HepG2 (cell line): ENCODE results near the gene FAM174C. TPM values are rescaled to one million over a fixed set of nuclear protein-coding genes. Genes with fewer than 3 reads are reported as not detected.

Source experiments
- ATAC-seq: fragments of 200-7000 bp; cut with Tn5 transposase; 3 replicates; pipeline ENCODE4 v1.9.1; 2020; ENCODE audit warnings: mild to moderate bottlenecking, moderate library complexity
- BruUV-seq: library from RNA; stranded (reverse); fragments of 400-500 nt; replicated peaks from 2 replicates; lab custom pipeline; 2021; lab: Mats Ljungman, UMichigan
- CTCF ChIA-PET: fragments of 300-600 bp; formaldehyde crosslinking; extraction: SDS; loops from one replicate; lab custom pipeline; 2021; ENCODE audit warnings: low total read pairs, inconsistent platforms, low intra/inter-chr PET ratio; lab: Yijun Ruan, JAX
- POLR2A ChIA-PET: fragments of 350-600 bp; sonication (Branson Sonifier 250); formaldehyde crosslinking; loops from one replicate; lab custom pipeline; 2020; ENCODE audit warnings: antibody characterized with exemption, inconsistent platforms; lab: Yijun Ruan, JAX
- DNase-seq: peaks from one replicate; pipeline ENCODE4 v3.0.0-alpha.2; 2015; ENCODE audit warnings: low spot score
- FAIRE-seq: peaks from 3 replicates; lab custom pipeline; 2011; peaks lifted over from hg19 to GRCh38; lab: Jason Lieb, UNC
- H2AFZ ChIP-seq: one replicate; pipeline ENCODE4 v1.6.1; 2011; ENCODE audit warnings: low read length, inconsistent platforms
- H3K27ac ChIP-seq: fragments of 300-600 bp; 3 replicates; pipeline ENCODE4 v1.8.0; 2011; ENCODE audit warnings: mixed run types, mild to moderate bottlenecking, mixed read lengths, low read length, inconsistent platforms; ENCODE audit not compliant: insufficient read depth; ENCODE audit errors: extremely low read length
- H3K27me3 ChIP-seq, 2 experiments: fragments of 200-600 bp in 1 of 2; 2 replicates in 1 of 2; 3 replicates in 1 of 2; pipeline versions ENCODE4 v1.6.0 to v1.8.0; 2011; ENCODE audit warnings: low read length in 2 of 2, mild to moderate bottlenecking in 2 of 2, moderate library complexity in 2 of 2, inconsistent platforms in 1 of 2; ENCODE audit not compliant: insufficient read depth in 2 of 2, control insufficient read depth in 1 of 2
- H3K36me3 ChIP-seq, 2 experiments: fragments of 200-600 bp in 1 of 2; replicated peaks in 1 of 2; 2 replicates in 1 of 2; 3 replicates in 1 of 2; pipeline versions ENCODE4 v1.5.1 to v1.8.0; 2011; ENCODE audit warnings: low read length in 2 of 2, inconsistent platforms in 1 of 2; ENCODE audit not compliant: insufficient read depth in 2 of 2, control insufficient read depth in 1 of 2
- H3K4me1 ChIP-seq: 2 replicates; pipeline ENCODE4 v1.5.1; 2012; ENCODE audit warnings: low read length, inconsistent platforms; ENCODE audit not compliant: insufficient read depth
- H3K4me2 ChIP-seq: 2 replicates; pipeline ENCODE4 v1.6.0; 2011; ENCODE audit warnings: low read depth, low read length, inconsistent platforms
- H3K4me3 ChIP-seq, 3 experiments: fragments of 200-600 bp in 1 of 3; sonication (generic), shearing (Covaris generic) in 1 of 3; replicated peaks in 1 of 3; 2 replicates each; pipeline ENCODE4 v1.5.1; 2011 to 2016; ENCODE audit warnings: low read length in 3 of 3, inconsistent platforms in 2 of 3, low read depth in 2 of 3, mild to moderate bottlenecking in 2 of 3, control low read depth in 1 of 3, mixed read lengths in 1 of 3; ENCODE audit not compliant: insufficient read depth in 1 of 3
- H3K79me2 ChIP-seq: one replicate; pipeline ENCODE4 v1.6.1; 2011; ENCODE audit warnings: low read length, inconsistent platforms; ENCODE audit not compliant: insufficient read depth
- H3K9ac ChIP-seq: 2 replicates; pipeline ENCODE4 v1.6.0; 2011; ENCODE audit warnings: mild to moderate bottlenecking, low read depth, low read length, inconsistent platforms; ENCODE audit not compliant: insufficient read depth
- H3K9me3 ChIP-seq: 2 replicates; pipeline ENCODE4 v1.5.1; 2012; ENCODE audit warnings: mild to moderate bottlenecking, low read length
- H4K20me1 ChIP-seq: 2 replicates; pipeline ENCODE4 v1.6.0; 2011; ENCODE audit warnings: inconsistent platforms, mild to moderate bottlenecking, low read length, moderate library complexity; ENCODE audit not compliant: insufficient read depth
- ATRX ChIP-seq: sonication (generic); formaldehyde crosslinking; IDR thresholded peaks from 2 replicates; pipeline ENCODE4 v1.4.0; 2020; ENCODE audit warnings: missing genetic modification reagents, borderline replicate concordance
- CCAR2 ChIP-seq: fragments of 200-400 bp; formaldehyde crosslinking; optimal IDR thresholded peaks from 2 replicates; pipeline ENCODE3; 2018; ENCODE audit warnings: low read depth, mild to moderate bottlenecking, low read length, moderate library complexity
- CCDC6 ChIP-seq: sonication (generic); formaldehyde crosslinking; IDR thresholded peaks from 2 replicates; pipeline ENCODE4 v1.8.1; 2022; ENCODE audit warnings: mild to moderate bottlenecking, missing genetic modification reagents, moderate library complexity
- HIVEP1 ChIP-seq: sonication (generic); formaldehyde crosslinking; IDR thresholded peaks from 2 replicates; pipeline ENCODE4 v1.4.0; 2020; ENCODE audit warnings: mild to moderate bottlenecking, missing genetic modification reagents
- HNRNPK ChIP-seq: fragments of 200-400 bp; formaldehyde crosslinking; IDR thresholded peaks from 2 replicates; pipeline ENCODE4 v1.6.1; 2018; ENCODE audit warnings: low read length, low read depth, moderate library complexity, mild to moderate bottlenecking; ENCODE audit not compliant: poor library complexity, severe bottlenecking
- KLF15 ChIP-seq: sonication (generic); formaldehyde crosslinking; IDR thresholded peaks from 2 replicates; pipeline ENCODE4 v1.8.1; 2023; ENCODE audit warnings: borderline replicate concordance, mild to moderate bottlenecking, inconsistent platforms, missing genetic modification reagents, mixed read lengths
- MED8 ChIP-seq: sonication (generic); formaldehyde crosslinking; IDR thresholded peaks from 2 replicates; pipeline ENCODE4 v1.8.1; 2023; ENCODE audit warnings: mild to moderate bottlenecking, missing genetic modification reagents; ENCODE audit not compliant: insufficient replicate concordance
- RNF2 ChIP-seq: fragments of 450-650 bp; conservative IDR thresholded peaks from 2 replicates; pipeline ENCODE4 v1.6.1; 2016; ENCODE audit warnings: low read depth
- ZBTB37 ChIP-seq: sonication (generic); formaldehyde crosslinking; IDR thresholded peaks from 2 replicates; pipeline ENCODE4 v1.4.0; 2020; ENCODE audit warnings: mild to moderate bottlenecking, missing genetic modification reagents
- ZBTB42 ChIP-seq: sonication (generic); formaldehyde crosslinking; IDR thresholded peaks from 2 replicates; pipeline ENCODE4 v1.5.0; 2020; ENCODE audit warnings: mild to moderate bottlenecking, missing genetic modification reagents
- ZHX2 ChIP-seq, 2 experiments: sonication (generic) in 1 of 2; formaldehyde crosslinking in 1 of 2; IDR thresholded peaks; 2 replicates each; pipeline versions ENCODE4 v1.6.1 to v1.9.0; 2014 to 2022; ENCODE audit warnings: antibody characterized with exemption in 1 of 2, borderline replicate concordance in 1 of 2, inconsistent platforms in 1 of 2, low read depth in 1 of 2, missing genetic modification reagents in 1 of 2
- ZNF251 ChIP-seq: sonication (generic); formaldehyde crosslinking; IDR thresholded peaks from 2 replicates; pipeline ENCODE4 v1.9.0; 2021; ENCODE audit warnings: mild to moderate bottlenecking, missing genetic modification reagents
- ZNF710 ChIP-seq: sonication (generic); formaldehyde crosslinking; IDR thresholded peaks from 2 replicates; pipeline ENCODE4 v1.5.0; 2020; ENCODE audit warnings: mild to moderate bottlenecking, missing genetic modification reagents, borderline replicate concordance
- WGBS: methylation state at CpG from one replicate; pipeline ENCODE4 v1.1.6; 2017; ENCODE audit warnings: low lambda C conversion rate; 5-methylcytosine and 5-hydroxymethylcytosine counted together
- in situ Hi-C: cut with HindIII; loops from 2 replicates; pipeline ENCODE4 v1.10.0; 2017; ENCODE audit warnings: low pct_unique_long_range_greater_than_20kb; ENCODE audit not compliant: extremely low pct_ligation_motif_present
- intact Hi-C: fragments of 100-400 bp; cut with micrococcal nuclease; formaldehyde crosslinking; loops from one replicate; pipeline ENCODE4 v1.10.0; 2022; ENCODE audit not compliant: unreplicated experiment
- polyA plus RNA-seq, 8 experiments: library from polyadenylated mRNA; depleted of rRNA in 3 of 8; stranded (reverse) in 7 of 8; unstranded in 1 of 8; fragments of >200 nt; fragmentation: Illumina TruSeq in 4 of 8; extraction: Trizol in 4 of 8; gene quantifications; 2 replicates each; pipeline versions ENCODE4 v1.2.1 to v1.2.3, GENCODE V29; 2011 to 2016; ENCODE audit warnings: low read depth in 4 of 8, missing spikeins in 1 of 8, mixed read lengths in 1 of 8; ENCODE audit not compliant: insufficient read depth in 1 of 8
- total RNA-seq, 5 experiments: library from RNA; depleted of rRNA; stranded (reverse); fragments of >200 nt; fragmentation: Illumina TruSeq; extraction: Trizol; gene quantifications; 2 replicates each; pipeline ENCODE4 v1.2.3, GENCODE V29; 2016; ENCODE audit warnings: low read depth in 1 of 5

The FAM174C gene
- total and polyA plus RNA-seq, 2 of the 13 experiments (the other 11 are each of a cell fraction or from before 2014, with no cell fraction given) = 19.5 to 31.3 TPM

- no peak overlapping the region for H2AFZ ChIP-seq
- WGBS = under 1% methylated on average over 25 of the region's 30 CpGs
- peaks cover 49% of the 10 kb centered on the region for H3K4me1 ChIP-seq
- FAIRE-seq = peak; percentile 77
- peak overlapping the region; percentile 92 for H3K9ac ChIP-seq
- intact Hi-C loops (no loop called here), in situ Hi-C loops (no loop called here)
- peak overlapping the region; percentile 94 for H3K27ac ChIP-seq
- peaks cover 48% of the 10 kb centered on the region; the same call in 1 of the 2 replicates for H4K20me1 ChIP-seq
- ATAC-seq = peak; percentile 8
- DNase-seq = no peak
- no TSS peak for BruUV-seq
- H3K79me2 ChIP-seq = peaks cover 35% of the 10 kb centered on the region
- peaks cover 18 to 39% of the 10 kb centered on the region in 2 experiments for H3K36me3 ChIP-seq
- H3K27me3 ChIP-seq = no peaks in the 10 kb centered on the region; a peak in 1 of 5 replicates
- peak overlapping the region; percentile 86 to 90 (median 88) for H3K4me3 ChIP-seq
- ChIA-PET POLR2A (interaction anchor here (0.9 to 13.7 kb wide), 9 partner anchors 8 to 154 kb away, joined by 3 to 668 read pairs (median 6); partner anchors contain the start of genes CIRBP, EFNA2 and FAM174C), CTCF (interaction anchor here (0.8 kb wide), 1 partner anchor 15 kb away, joined by 4 read pairs; no protein-coding TSS in a partner anchor)
- H3K4me2 ChIP-seq = peak overlapping the region; percentile 87
- no peaks in the 10 kb centered on the region for H3K9me3 ChIP-seq
- TF ChIP-seq ZNF710 (CRISPR knock-in tag) (0 out of 2 replicates have a peak, but pooled peaks have one; percentile 33), ZNF251 (no peak), ATRX (CRISPR knock-in tag) (no peak), CCDC6 (CRISPR knock-in tag) (no peak), ZBTB37 (CRISPR knock-in tag) (no peak), RNF2 (no peak), CCAR2 (no peak), ZHX2 (IDR thresholded peaks at IDR 0.05; ENCODE audit: low read depth) (no peak), ZHX2 (CRISPR knock-in tag; IDR thresholded peaks at IDR 0.05; ENCODE audit: borderline replicate concordance) (no peak), ZBTB42 (CRISPR knock-in tag) (0 out of 2 replicates have a peak, but pooled peaks have one; percentile 32), HNRNPK (no peak), HIVEP1 (peak; percentile 85), MED8 (CRISPR knock-in tag) (peak; percentile 61), KLF15 (CRISPR knock-in tag) (no peak)
Measured at GRCh38 chr19:1252221-1252820, 23.0 kb upstream of the FAM174C start.
